ENCODE data around the gene DECR2.

The DECR2 gene

DNA sequence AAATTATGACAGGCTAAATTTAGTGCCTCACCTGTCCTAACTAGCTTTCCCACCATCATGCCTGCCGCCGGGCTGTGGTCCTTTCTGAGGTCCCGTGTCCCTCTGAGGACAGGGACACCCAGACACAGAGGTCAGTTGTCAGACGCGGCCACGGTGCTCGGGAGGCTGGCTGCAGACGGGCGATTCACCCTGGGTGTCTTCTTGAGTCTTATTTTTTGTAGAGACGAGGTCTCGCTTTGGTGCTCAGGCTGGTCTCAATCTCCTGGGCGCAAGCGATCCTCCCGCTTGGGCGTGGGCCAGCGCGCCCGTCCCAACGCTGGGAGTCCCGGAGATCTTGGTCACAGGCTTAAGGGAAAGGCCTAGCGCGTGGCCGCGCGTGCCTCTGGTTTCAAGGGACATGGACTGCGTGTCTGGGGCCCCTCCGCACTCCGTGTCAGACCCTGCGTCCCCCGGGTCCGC lies 23.0 kb downstream of the DECR2 start:
- H3K4me1 ChIP-seq, result peaks cover 8% of the 10 kb centered on the region

DNA sequence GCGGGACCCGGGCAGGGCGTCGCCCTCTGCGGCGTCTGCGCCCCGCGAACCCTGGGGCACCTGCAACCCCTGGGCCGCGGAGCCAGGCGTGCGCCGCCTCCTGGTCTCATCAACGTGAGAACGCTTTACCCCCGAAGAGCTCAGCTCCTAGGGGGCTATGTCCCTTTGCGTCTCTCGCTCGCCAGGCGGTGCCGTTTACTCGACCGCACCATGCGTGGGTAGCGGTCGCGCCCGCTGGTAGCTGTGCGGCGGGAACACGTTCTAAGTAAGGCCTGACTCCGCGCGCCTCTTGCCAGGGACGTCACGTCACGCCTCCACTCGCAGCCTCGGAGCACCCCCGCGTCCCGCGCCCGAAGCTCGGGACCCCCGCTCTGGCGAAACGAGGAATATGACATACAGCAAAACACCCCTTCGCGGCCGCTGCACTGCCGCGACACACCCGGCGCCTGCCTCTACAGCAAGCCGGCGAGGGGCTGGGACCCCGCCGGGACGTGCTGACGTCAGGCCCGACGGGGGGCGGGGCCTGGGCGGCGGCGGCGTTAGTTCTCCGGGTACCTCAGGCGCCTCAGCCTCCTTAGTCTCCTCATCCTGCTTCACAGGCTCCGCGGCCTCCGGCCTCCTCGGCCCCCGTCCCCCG lies 23.5 kb downstream of the DECR2 start, which contains the start of gene RAB11FIP3:
RAB11FIP3 (plus strand) TSS at position 568 of the 637 bp plus-strand sequence. CDS start 358 bp downstream, outside the sequence.
- peak within 1 kb of the TSS; percentile 80 for H3K27ac ChIP-seq
- no peaks in the 10 kb centered on the region for H3K9me3 ChIP-seq (ENCODE audit: control insufficient read depth, low read length)
- no peak within 1 kb of the TSS for H3K9ac ChIP-seq
- H2AFZ ChIP-seq, result peak within 1 kb of the TSS; percentile 98
- H3K36me3 ChIP-seq (ENCODE audit: control insufficient read depth, insufficient read depth, low read length), result no peaks in the 10 kb centered on the region
- peaks cover 18% of the 10 kb centered on the region for H3K79me2 ChIP-seq
- H3K27me3 ChIP-seq (ENCODE audit: control insufficient read depth, insufficient read depth, low read length), result no peaks in the 10 kb centered on the region
- peak within 1 kb of the TSS; percentile 79 for H3K4me3 ChIP-seq (ENCODE audit: low read depth, low read length)
- TF ChIP-seq, protein P1, sequence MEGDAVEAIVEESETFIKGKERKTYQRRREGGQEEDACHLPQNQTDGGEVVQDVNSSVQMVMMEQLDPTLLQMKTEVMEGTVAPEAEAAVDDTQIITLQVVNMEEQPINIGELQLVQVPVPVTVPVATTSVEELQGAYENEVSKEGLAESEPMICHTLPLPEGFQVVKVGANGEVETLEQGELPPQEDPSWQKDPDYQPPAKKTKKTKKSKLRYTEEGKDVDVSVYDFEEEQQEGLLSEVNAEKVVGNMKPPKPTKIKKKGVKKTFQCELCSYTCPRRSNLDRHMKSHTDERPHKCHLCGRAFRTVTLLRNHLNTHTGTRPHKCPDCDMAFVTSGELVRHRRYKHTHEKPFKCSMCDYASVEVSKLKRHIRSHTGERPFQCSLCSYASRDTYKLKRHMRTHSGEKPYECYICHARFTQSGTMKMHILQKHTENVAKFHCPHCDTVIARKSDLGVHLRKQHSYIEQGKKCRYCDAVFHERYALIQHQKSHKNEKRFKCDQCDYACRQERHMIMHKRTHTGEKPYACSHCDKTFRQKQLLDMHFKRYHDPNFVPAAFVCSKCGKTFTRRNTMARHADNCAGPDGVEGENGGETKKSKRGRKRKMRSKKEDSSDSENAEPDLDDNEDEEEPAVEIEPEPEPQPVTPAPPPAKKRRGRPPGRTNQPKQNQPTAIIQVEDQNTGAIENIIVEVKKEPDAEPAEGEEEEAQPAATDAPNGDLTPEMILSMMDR (IDR thresholded peaks at IDR 0.05), result peak; percentile 43
- peaks cover 8% of the 10 kb centered on the region for H3K4me1 ChIP-seq
- peak within 1 kb of the TSS; percentile 97 for H3K4me2 ChIP-seq (ENCODE audit: low read length)

More for the DNA sequence above, 23.0 kb downstream of the DECR2 start:
- H3K9ac ChIP-seq, result no peak overlapping the region
- no peaks in the 10 kb centered on the region for H3K27me3 ChIP-seq (ENCODE audit: control insufficient read depth, insufficient read depth, low read length)
- TF ChIP-seq, protein P1 (IDR thresholded peaks at IDR 0.05), result no peak
- no peaks in the 10 kb centered on the region for H3K9me3 ChIP-seq (ENCODE audit: control insufficient read depth, low read length)
- peak overlapping the region; percentile 78 for H3K4me3 ChIP-seq (ENCODE audit: low read depth, low read length)
- H3K27ac ChIP-seq, result peak overlapping the region; percentile 80
- peaks cover 14% of the 10 kb centered on the region for H3K79me2 ChIP-seq
- H3K4me2 ChIP-seq (ENCODE audit: low read length), result peak overlapping the region; percentile 97
- H2AFZ ChIP-seq, result peak overlapping the region; percentile 98
- H3K36me3 ChIP-seq (ENCODE audit: control insufficient read depth, insufficient read depth, low read length), result no peaks in the 10 kb centered on the region

DNA sequence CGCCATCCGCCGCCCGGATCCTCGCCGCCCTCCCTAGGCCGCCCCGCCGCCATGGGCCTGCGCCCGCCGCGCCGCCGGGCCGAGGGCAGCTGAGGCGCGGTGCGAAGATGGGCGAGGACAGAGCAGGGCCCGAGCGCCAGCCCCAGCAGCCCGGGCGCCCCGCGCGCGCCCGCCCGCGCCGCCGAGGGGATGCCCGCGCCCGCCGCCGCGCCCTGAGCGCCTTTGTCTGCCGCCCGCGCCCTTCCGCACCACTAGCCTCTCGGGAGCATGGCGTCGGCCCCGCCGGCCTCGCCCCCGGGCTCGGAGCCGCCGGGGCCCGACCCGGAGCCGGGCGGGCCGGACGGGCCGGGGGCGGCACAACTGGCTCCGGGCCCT lies 24.0 kb downstream of the DECR2 start:
- TF ChIP-seq, protein P1 (IDR thresholded peaks at IDR 0.05), result no peak
- H3K27ac ChIP-seq, result no peak overlapping the region
- no peaks in the 10 kb centered on the region for H3K27me3 ChIP-seq (ENCODE audit: control insufficient read depth, insufficient read depth, low read length)
- no peaks in the 10 kb centered on the region for H3K9me3 ChIP-seq (ENCODE audit: control insufficient read depth, low read length)
- H3K79me2 ChIP-seq, result peaks cover 21% of the 10 kb centered on the region
- peaks cover 8% of the 10 kb centered on the region for H3K4me1 ChIP-seq
- H3K9ac ChIP-seq, result no peak overlapping the region
- H3K4me3 ChIP-seq (ENCODE audit: low read depth, low read length), result peak overlapping the region; percentile 78
- H3K4me2 ChIP-seq (ENCODE audit: low read length), result peak overlapping the region; percentile 97
- H2AFZ ChIP-seq, result peak overlapping the region; percentile 98
- H3K36me3 ChIP-seq (ENCODE audit: control insufficient read depth, insufficient read depth, low read length), result no peaks in the 10 kb centered on the region

DNA sequence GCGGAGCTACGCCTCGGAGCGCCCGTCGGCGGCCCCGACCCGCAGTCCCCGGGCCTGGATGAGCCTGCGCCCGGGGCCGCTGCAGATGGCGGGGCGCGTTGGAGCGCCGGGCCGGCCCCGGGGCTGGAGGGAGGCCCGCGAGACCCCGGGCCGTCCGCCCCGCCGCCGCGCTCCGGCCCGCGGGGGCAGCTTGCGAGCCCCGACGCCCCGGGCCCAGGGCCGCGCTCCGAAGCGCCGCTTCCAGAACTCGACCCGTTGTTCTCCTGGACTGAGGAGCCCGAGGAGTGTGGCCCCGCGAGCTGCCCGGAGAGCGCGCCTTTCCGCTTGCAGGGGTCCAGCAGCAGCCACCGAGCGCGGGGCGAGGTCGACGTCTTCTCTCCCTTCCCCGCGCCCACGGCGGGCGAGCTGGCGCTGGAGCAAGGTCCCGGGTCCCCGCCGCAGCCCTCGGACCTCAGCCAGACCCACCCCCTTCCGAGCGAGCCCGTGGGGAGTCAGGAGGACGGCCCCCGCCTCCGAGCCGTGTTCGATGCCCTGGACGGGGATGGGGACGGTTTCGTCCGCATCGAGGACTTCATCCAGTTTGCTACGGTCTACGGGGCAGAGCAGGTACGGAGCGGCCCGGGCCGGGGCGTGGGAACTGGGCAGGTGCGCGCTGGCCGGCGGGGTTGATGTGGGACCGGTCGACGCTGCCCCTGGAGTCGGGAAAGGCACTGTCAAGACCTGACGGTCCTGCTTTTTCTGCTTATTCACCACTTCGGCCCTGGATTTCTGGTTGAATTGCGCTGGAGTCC lies 24.6 kb downstream of the DECR2 start:
- H3K4me2 ChIP-seq (ENCODE audit: low read length), result peak overlapping the region; percentile 95
- TF ChIP-seq, protein P1 (IDR thresholded peaks at IDR 0.05), result no peak
- peaks cover 8% of the 10 kb centered on the region for H3K4me1 ChIP-seq
- no peaks in the 10 kb centered on the region for H3K36me3 ChIP-seq (ENCODE audit: control insufficient read depth, insufficient read depth, low read length)
- H3K9ac ChIP-seq, result no peak overlapping the region
- no peaks in the 10 kb centered on the region for H3K27me3 ChIP-seq (ENCODE audit: control insufficient read depth, insufficient read depth, low read length)
- H3K27ac ChIP-seq, result peak overlapping the region; percentile 30
- no peaks in the 10 kb centered on the region for H3K9me3 ChIP-seq (ENCODE audit: control insufficient read depth, low read length)
- peak overlapping the region; percentile 79 for H3K4me3 ChIP-seq (ENCODE audit: low read depth, low read length)
- H3K79me2 ChIP-seq, result peaks cover 24% of the 10 kb centered on the region
- H2AFZ ChIP-seq, result peak overlapping the region; percentile 47
